WI38 (cell line): Measurements from ENCODE around the gene SLC24A3.

ENCODE experiments used
- H3K4me3 ChIP-seq: 2 replicates; pipeline ENCODE4 v1.5.1; 2011; ENCODE audit warnings: low read depth, mild to moderate bottlenecking, control low read depth, low read length
- TF ChIP-seq, protein P1 (sequence below): IDR thresholded peaks from 2 replicates; pipeline ENCODE4 v1.5.1; 2012; ENCODE audit warnings: low read depth, mild to moderate bottlenecking, control low read depth, low read length

The SLC24A3 gene

DNA sequence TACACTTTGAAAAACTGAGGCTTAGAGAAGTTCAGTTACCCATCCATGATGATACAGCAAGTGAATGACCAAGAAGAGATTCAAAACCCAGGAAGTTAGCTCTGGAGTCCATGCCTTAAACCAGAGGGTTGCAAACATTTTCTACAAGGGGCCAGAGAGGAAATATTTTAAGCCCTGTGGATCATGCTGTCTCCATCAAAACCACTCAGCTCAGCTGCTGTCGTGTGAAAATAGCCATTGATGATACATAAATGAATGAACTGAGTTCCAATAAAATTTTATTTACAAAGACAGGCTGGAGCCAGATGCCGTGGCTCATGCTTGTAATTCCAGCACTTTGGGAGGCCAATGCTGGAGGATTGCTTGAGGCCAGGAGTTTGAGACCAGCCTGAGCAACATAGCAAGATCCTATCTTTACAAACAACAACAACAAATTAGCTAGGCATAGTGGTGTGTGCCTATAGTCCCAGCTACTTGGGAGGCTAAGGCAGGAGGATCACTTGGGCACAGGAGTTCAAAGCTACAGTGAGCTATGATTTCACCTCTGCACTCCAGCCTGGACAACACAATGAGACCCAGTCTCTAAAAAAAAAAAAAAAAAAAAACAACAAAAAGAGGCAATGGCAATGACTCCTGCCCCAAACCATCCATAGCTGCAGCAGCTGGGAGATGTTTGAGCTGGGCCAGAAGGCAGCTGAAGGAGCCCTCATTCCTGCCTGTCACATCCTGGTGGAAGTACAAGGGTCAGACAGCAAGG is 501.6 kb downstream of the SLC24A3 start:
- H3K4me3 ChIP-seq, result no peak overlapping the region
- TF ChIP-seq, protein P1, sequence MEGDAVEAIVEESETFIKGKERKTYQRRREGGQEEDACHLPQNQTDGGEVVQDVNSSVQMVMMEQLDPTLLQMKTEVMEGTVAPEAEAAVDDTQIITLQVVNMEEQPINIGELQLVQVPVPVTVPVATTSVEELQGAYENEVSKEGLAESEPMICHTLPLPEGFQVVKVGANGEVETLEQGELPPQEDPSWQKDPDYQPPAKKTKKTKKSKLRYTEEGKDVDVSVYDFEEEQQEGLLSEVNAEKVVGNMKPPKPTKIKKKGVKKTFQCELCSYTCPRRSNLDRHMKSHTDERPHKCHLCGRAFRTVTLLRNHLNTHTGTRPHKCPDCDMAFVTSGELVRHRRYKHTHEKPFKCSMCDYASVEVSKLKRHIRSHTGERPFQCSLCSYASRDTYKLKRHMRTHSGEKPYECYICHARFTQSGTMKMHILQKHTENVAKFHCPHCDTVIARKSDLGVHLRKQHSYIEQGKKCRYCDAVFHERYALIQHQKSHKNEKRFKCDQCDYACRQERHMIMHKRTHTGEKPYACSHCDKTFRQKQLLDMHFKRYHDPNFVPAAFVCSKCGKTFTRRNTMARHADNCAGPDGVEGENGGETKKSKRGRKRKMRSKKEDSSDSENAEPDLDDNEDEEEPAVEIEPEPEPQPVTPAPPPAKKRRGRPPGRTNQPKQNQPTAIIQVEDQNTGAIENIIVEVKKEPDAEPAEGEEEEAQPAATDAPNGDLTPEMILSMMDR, result no peak

DNA sequence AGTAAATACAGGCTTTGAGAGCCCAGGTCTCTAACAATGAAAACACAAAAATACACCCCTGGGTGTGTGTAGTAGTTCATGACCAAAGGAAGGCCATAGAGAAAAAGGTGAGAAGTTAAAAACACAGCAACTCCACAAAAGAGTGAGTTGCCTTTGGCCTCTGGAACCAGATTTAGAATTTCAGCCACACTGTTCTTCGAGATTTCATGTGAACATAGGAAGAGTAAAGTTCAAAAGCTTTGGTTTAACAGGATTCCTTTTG is 502.1 kb downstream of the SLC24A3 start:
- H3K4me3 ChIP-seq, result no peak overlapping the region
- TF ChIP-seq, protein P1, result no peak

DNA sequence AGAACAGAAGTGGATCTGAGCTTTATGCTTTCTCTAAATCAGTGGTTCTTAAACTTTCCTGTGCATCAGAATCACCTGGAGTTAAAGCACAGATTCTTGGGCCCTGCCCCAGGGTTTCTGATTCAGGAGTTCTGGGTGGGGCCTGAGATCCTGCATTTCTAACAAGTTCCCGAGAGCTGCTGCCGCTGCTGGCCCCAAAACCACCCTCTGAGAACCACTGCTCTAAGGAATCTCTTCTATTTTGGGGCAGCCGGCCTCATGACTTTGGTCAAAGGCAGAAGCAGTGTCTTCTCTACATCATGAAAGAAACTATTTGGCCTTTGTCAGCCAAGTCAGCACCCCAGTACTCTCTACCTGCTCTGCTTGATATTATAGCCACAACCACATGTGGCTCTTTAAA is 503.5 kb downstream of the SLC24A3 start:
- TF ChIP-seq, protein P1, result no peak
- no peak overlapping the region for H3K4me3 ChIP-seq

DNA sequence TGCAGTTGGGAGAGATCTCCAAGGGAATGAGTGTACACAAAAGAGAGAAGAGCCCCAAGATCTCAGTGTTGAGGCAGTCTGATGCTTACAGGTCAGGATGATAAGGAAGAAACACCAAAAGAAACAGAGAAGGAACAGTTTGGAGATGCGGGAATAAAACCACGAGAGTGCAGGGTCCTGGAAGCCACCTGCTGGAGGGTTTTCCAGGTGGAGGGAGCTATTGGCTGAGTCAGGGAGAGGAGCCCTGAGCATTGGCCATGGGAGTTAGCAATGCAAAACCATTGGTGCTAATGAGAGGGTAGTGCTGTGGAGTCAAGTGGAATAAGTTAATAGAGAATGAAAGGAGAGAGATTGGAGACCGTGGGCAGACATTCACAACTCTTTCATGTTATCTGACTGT is 506.4 kb downstream of the SLC24A3 start:
- TF ChIP-seq, protein P1, result no peak

DNA sequence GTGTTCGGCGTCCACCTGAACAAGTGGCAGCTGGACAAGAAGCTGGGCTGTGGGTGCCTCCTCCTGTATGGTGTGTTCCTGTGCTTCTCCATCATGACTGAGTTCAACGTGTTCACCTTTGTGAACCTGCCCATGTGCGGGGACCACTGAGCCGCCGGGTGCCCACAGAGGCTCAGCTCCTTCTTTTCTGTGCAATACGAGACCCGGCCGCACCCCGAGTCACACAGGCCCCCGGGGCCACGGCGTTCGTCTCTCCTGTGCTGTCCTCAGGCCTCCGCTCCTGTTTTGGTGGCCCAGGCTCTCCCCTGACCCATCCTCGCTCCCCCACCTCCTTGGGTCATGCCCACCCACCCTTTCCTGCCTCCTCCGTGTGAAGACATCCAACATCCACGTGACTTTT is 508.5 kb downstream of the SLC24A3 start:
- TF ChIP-seq, protein P1, result no peak
- no peak overlapping the region for H3K4me3 ChIP-seq

More for the DNA sequence above, 506.4 kb downstream of the SLC24A3 start:
- H3K4me3 ChIP-seq, result no peak overlapping the region

DNA sequence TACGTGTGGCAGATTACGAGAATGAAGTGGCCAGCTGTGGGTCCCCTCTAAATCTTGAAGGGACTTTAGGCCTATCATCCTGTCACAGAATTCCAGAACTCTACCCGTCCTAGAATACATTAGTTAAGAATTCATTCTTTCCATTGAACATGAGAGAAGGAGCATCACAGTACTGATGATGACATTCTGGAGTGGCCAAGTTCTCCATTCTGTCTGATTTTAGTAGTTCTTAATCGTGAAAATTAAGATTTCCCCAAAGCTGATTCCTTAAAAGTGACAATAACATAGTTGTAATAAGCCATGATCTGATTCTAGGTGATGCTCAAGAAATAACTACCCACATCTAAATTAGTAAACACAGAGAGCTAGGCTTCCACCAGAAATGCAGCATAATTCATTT is 510.6 kb downstream of the SLC24A3 start:
- no peak overlapping the region for H3K4me3 ChIP-seq
- TF ChIP-seq, protein P1, result no peak

DNA sequence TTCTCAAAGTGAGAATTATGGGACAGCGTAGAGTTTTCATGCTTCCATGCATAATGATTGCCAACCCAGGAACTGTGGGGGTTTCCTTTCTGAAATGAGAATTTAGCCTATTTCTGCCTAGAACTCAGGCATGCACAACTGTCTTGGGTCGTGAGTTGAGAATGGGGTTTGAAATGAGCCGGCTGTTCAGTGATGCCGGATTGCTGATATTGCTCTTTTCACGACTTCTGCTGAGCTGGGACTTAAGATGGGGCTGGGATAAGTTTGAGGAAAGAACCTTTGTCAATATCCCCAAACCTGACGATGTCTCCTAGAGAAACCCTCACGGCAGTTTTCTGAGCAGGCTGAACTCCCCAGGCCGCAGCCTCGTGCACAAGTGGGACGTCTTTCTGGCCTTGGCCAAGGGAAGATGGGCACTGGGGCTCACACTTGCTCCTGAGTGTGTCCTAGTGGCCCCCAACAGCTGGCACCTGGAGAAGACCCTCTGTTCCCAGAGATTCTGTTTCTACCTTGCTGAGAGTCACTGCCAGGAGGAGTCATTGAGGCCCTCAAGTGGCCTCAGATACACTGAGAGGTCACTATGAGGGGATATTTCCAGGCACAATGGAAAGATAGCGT is 511.5 kb downstream of the SLC24A3 start:
- TF ChIP-seq, protein P1, result no peak
- H3K4me3 ChIP-seq, result no peak overlapping the region
